K562 (cell line): ENCODE data around the gene RAB25. TPM values are rescaled to one million over a fixed set of nuclear protein-coding genes. Genes with fewer than 3 reads are reported as not detected.

ENCODE experiments used
- BCL6 ChIP-seq: fragments of 250-450 bp; sonication (Bioruptor Pico); IDR thresholded peaks from 2 replicates; pipeline ENCODE4 v1.4.0; 2020
- BHLHE40 ChIP-seq: IDR thresholded peaks from 2 replicates; pipeline ENCODE4 v1.6.1; 2011; ENCODE audit warnings: low read length, improper control_type of control experiment
- CREM ChIP-seq: IDR thresholded peaks from 2 replicates; pipeline ENCODE4 v1.6.1; 2014; ENCODE audit warnings: antibody characterized with exemption, low read depth
- DNMT1 ChIP-seq: fragments of 450-650 bp; IDR thresholded peaks from 2 replicates; pipeline ENCODE4 v1.6.1; 2016; ENCODE audit warnings: antibody characterized with exemption, mild to moderate bottlenecking
- FOXM1 ChIP-seq, 2 experiments: fragments of 450-650 bp in 1 of 2; sonication (generic) in 1 of 2; formaldehyde crosslinking in 1 of 2; IDR thresholded peaks; 2 replicates each; pipeline versions ENCODE4 v1.6.1 to v1.9.0; 2017 to 2022; ENCODE audit warnings: low read depth in 2 of 2, mild to moderate bottlenecking in 2 of 2, missing genetic modification reagents in 1 of 2, moderate library complexity in 1 of 2
- HLTF ChIP-seq: fragments of 450-650 bp; IDR thresholded peaks from 2 replicates; pipeline ENCODE4 v1.6.1; 2016
- ILF3 ChIP-seq: fragments of 450-650 bp; IDR thresholded peaks from 2 replicates; pipeline ENCODE4 v1.6.1; 2018; ENCODE audit warnings: antibody characterized with exemption, mild to moderate bottlenecking, moderate library complexity, borderline replicate concordance
- L3MBTL2 ChIP-seq: fragments of 450-650 bp; IDR thresholded peaks from 2 replicates; pipeline ENCODE4 v1.6.1; 2016; ENCODE audit warnings: mild to moderate bottlenecking, moderate library complexity
- NBN ChIP-seq: fragments of 450-650 bp; IDR thresholded peaks from 2 replicates; pipeline ENCODE4 v1.6.1; 2016; ENCODE audit warnings: low read depth, mild to moderate bottlenecking
- NFIC ChIP-seq: fragments of 450-650 bp; IDR thresholded peaks from 2 replicates; pipeline ENCODE4 v1.6.1; 2017; ENCODE audit warnings: mild to moderate bottlenecking, inconsistent platforms
- NRF1 ChIP-seq, 2 experiments: fragments of 450-650 bp; IDR thresholded peaks in 1 of 2; conservative IDR thresholded peaks in 1 of 2; 2 replicates each; pipeline ENCODE4 v1.6.1; 2014; ENCODE audit warnings: mild to moderate bottlenecking in 2 of 2
- PCBP2 ChIP-seq: fragments of 200-400 bp; formaldehyde crosslinking; IDR thresholded peaks from 2 replicates; pipeline ENCODE4 v1.6.1; 2018; ENCODE audit warnings: low read length, low read depth, mild to moderate bottlenecking, moderate library complexity; ENCODE audit not compliant: poor library complexity, severe bottlenecking
- PHB ChIP-seq: fragments of 250-450 bp; sonication (Bioruptor Pico); IDR thresholded peaks from 2 replicates; pipeline ENCODE4 v1.5.0; 2021
- PHF20 ChIP-seq: fragments of 450-650 bp; IDR thresholded peaks from 2 replicates; pipeline ENCODE4 v1.6.1; 2018; ENCODE audit not compliant: partially characterized antibody
- PHTF2 ChIP-seq: fragments of 250-450 bp; sonication (Bioruptor Pico); IDR thresholded peaks from 2 replicates; pipeline ENCODE4 v1.5.0; 2021; ENCODE audit warnings: mild to moderate bottlenecking
- SIN3A ChIP-seq, 2 experiments: fragments of 150-350 bp in 1 of 2; IDR thresholded peaks; 2 replicates each; pipeline ENCODE4 v1.6.1; 2011 to 2016; ENCODE audit warnings: borderline replicate concordance in 2 of 2, low read depth in 2 of 2, low read length in 2 of 2, mild to moderate bottlenecking in 2 of 2, moderate library complexity in 2 of 2; ENCODE audit not compliant: control insufficient read depth in 1 of 2
- SMARCE1 ChIP-seq: fragments of 450-650 bp; IDR thresholded peaks from 2 replicates; pipeline ENCODE4 v1.7.1; 2016; ENCODE audit warnings: mild to moderate bottlenecking
- U2AF2 ChIP-seq: fragments of 200-400 bp; formaldehyde crosslinking; optimal IDR thresholded peaks from 2 replicates; pipeline ENCODE3; 2017; ENCODE audit warnings: low read depth, mild to moderate bottlenecking, low read length
- ZBTB8A ChIP-seq: fragments of 450-650 bp; IDR thresholded peaks from 2 replicates; pipeline ENCODE4 v1.6.1; 2018; ENCODE audit warnings: mild to moderate bottlenecking, moderate library complexity; ENCODE audit not compliant: partially characterized antibody
- ZC3H11A ChIP-seq: IDR thresholded peaks from 2 replicates; pipeline ENCODE4 v1.6.1; 2012; ENCODE audit warnings: low read depth, low read length, improper control_type of control experiment
- ZEB2 ChIP-seq: fragments of 450-650 bp; IDR thresholded peaks from 2 replicates; pipeline ENCODE4 v1.6.1; 2016
- ZFP36 ChIP-seq: fragments of 150-350 bp; IDR thresholded peaks from 2 replicates; pipeline ENCODE4 v1.6.1; 2018; ENCODE audit warnings: low read length, low read depth; ENCODE audit not compliant: partially characterized antibody
- ZNF124 ChIP-seq: sonication (generic); formaldehyde crosslinking; IDR thresholded peaks from 2 replicates; pipeline ENCODE4 v1.8.1; 2022; ENCODE audit warnings: missing genetic modification reagents
- ZNF140 ChIP-seq: fragments of 250-450 bp; sonication (Bioruptor Pico); IDR thresholded peaks from 2 replicates; pipeline ENCODE4 v1.8.0; 2021; ENCODE audit warnings: moderate library complexity, mild to moderate bottlenecking, inconsistent platforms
- ZNF184 ChIP-seq: sonication (generic); formaldehyde crosslinking; IDR thresholded peaks from 2 replicates; pipeline ENCODE4 v1.5.0; 2020; ENCODE audit warnings: missing genetic modification reagents
- ZNF212 ChIP-seq: fragments of 450-650 bp; formaldehyde crosslinking; IDR thresholded peaks from 2 replicates; pipeline ENCODE4 v1.4.0; 2020; ENCODE audit warnings: mild to moderate bottlenecking
- ZNF507 ChIP-seq: conservative IDR thresholded peaks from 2 replicates; pipeline ENCODE4 v1.6.1; 2017; ENCODE audit warnings: missing genetic modification characterization, missing compliant biosample characterization
- ZNF780A ChIP-seq: fragments of 250-450 bp; sonication (Bioruptor Pico); IDR thresholded peaks from 2 replicates; pipeline ENCODE4 v1.5.0; 2021; ENCODE audit warnings: mild to moderate bottlenecking
- polyA plus RNA-seq, 8 experiments: library from polyadenylated mRNA; depleted of rRNA in 4 of 8; stranded (reverse) in 5 of 8; unstranded in 3 of 8; fragments of >200 nt; fragmentation: Nextera tagmentation in 2 of 8; fragmentation: Illumina TruSeq in 1 of 8; extraction: Ambion mirVana in 2 of 8; extraction: Trizol in 1 of 8; gene quantifications; 2 replicates each; pipeline versions ENCODE4 v1.2.1 to v1.2.3, GENCODE V29; 2011 to 2014; ENCODE audit warnings: inconsistent platforms in 1 of 8, missing spikeins in 1 of 8
- total RNA-seq, 7 experiments: library from RNA; depleted of rRNA in 6 of 7; stranded (reverse); fragments of >200 nt in 6 of 7; fragmentation: Illumina TruSeq in 2 of 7; extraction: Trizol in 2 of 7; gene quantifications; 2 replicates each; pipeline versions ENCODE4 v1.2.1 to v1.2.3, GENCODE V29; 2011 to 2021; ENCODE audit warnings: low replicate concordance in 1 of 7
- TF ChIP-seq, protein P1 (sequence below): fragments of 250-450 bp; sonication (Bioruptor Pico); IDR thresholded peaks from 2 replicates; pipeline ENCODE4 v1.4.0; 2020; ENCODE audit warnings: borderline replicate concordance
- TF ChIP-seq, protein P2 (sequence below): sonication (generic); formaldehyde crosslinking; IDR thresholded peaks from 2 replicates; pipeline ENCODE4 v1.8.0; 2023; ENCODE audit warnings: mild to moderate bottlenecking, missing genetic modification reagents

The RAB25 gene
- total and polyA plus RNA-seq, 9 of the 15 experiments (the other 6 are each of a cell fraction or from before 2014, with no cell fraction given) = 0.10 to 0.27 (median 0.13) TPM; not detected in 6

DNA sequence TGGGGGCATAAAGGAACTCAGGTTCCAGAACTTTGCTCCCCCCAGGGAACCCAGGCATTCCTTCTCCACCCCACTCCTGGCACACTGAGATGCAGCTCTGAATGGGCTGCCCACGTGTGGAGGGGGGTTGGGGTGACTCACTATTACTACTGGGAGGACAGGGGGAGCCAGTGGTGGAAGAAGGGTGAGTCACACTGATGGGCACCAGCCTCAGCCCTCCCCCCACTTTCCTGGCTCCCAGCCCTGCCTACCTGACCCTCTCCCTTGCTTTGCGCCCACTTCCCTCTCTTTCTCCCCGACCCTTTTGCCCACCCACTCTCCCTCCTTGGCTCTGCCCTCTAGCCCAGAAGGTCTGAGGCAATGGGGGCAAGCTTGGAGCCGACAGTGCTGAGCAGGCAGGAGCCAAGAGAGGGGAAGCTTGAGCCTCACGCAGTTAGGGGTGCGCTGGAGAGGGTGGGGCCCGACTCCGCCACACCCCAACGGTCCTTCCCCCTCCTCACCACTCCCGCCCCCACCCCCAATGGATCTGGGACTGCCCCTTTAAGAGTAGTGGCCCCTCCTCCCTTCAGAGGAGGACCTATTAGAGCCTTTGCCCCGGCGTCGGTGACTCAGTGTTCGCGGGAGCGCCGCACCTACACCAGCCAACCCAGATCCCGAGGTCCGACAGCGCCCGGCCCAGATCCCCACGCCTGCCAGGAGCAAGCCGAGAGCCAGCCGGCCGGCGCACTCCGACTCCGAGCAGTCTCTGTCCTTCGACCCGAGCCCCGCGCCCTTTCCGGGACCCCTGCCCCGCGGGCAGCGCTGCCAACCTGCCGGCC is 53.4 kb downstream of the RAB25 start, which contains the start of gene LMNA (continued):
- TF ChIP-seq BCL6 (CRISPR knock-in tag) (no peak), ZNF140 (CRISPR knock-in tag) (no peak), SMARCE1 (peak; percentile 98), PHB (CRISPR knock-in tag) (no peak), ZC3H11A (no peak), ZEB2 (no peak), SIN3A (IDR thresholded peaks at IDR 0.05; ENCODE audit: borderline replicate concordance in 2 of 2, control insufficient read depth in 1 of 2, low read depth in 2 of 2, low read length in 2 of 2) (peak; percentile 36 to 54; a peak in 1 of 4 replicates), ZFP36 (no peak), L3MBTL2 (no peak), PHF20 (no peak), FOXM1 (IDR thresholded peaks at IDR 0.05; ENCODE audit: low read depth) (no peak), FOXM1 (CRISPR knock-in tag; IDR thresholded peaks at IDR 0.05; ENCODE audit: low read depth) (no peak), ILF3 (no peak; the same call in 1 of the 2 replicates), ZBTB8A (no peak), PCBP2 (no peak), NFIC (peak; percentile 93), ZNF507 (no peak), ZNF212 (no peak), CREM (peak; percentile 67), NRF1 (conservative IDR thresholded peaks at IDR 0.05 in 1 of 2, IDR thresholded peaks at IDR 0.05 in 1 of 2) (peak; percentile 35 to 39; a peak in 3 of 4 replicates), HLTF (0 out of 2 replicates have a peak, but pooled peaks have one; percentile 58), ZNF184 (CRISPR knock-in tag) (no peak), BHLHE40 (peak; percentile 53; the same call in 1 of the 2 replicates), PHTF2 (CRISPR knock-in tag) (no peak), U2AF2 (no peak), ZNF780A (CRISPR knock-in tag) (no peak), NBN (no peak), ZNF124 (CRISPR knock-in tag) (no peak), DNMT1 (no peak)
- TF ChIP-seq, protein P1, sequence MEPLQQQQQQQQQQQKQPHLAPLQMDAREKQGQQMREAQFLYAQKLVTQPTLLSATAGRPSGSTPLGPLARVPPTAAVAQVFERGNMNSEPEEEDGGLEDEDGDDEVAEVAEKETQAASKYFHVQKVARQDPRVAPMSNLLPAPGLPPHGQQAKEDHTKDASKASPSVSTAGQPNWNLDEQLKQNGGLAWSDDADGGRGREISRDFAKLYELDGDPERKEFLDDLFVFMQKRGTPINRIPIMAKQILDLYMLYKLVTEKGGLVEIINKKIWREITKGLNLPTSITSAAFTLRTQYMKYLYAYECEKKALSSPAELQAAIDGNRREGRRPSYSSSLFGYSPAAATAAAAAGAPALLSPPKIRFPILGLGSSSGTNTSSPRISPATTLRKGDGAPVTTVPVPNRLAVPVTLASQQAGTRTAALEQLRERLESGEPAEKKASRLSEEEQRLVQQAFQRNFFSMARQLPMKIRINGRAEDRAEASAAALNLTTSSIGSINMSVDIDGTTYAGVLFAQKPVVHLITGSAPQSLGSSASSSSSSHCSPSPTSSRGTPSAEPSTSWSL (CRISPR knock-in tag) = no peak
- TF ChIP-seq, protein P2, sequence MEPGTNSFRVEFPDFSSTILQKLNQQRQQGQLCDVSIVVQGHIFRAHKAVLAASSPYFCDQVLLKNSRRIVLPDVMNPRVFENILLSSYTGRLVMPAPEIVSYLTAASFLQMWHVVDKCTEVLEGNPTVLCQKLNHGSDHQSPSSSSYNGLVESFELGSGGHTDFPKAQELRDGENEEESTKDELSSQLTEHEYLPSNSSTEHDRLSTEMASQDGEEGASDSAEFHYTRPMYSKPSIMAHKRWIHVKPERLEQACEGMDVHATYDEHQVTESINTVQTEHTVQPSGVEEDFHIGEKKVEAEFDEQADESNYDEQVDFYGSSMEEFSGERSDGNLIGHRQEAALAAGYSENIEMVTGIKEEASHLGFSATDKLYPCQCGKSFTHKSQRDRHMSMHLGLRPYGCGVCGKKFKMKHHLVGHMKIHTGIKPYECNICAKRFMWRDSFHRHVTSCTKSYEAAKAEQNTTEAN (CRISPR knock-in tag) = no peak
